Measurements from ENCODE around the gene XKR3. TPM values are rescaled to one million over a fixed set of nuclear protein-coding genes. Genes with fewer than 3 reads are reported as not detected.
A peak's percentile ranks its signal among the peaks of the same experiment; 100 is the strongest.
"Not testable (repeated sequence)": the region's sequence is repeated elsewhere in the genome, so short reads cannot be mapped to it uniquely, and the experiment has no call there.

The XKR3 gene
- total RNA-seq, 1 experiment from 2014 or later, result not detected

DNA sequence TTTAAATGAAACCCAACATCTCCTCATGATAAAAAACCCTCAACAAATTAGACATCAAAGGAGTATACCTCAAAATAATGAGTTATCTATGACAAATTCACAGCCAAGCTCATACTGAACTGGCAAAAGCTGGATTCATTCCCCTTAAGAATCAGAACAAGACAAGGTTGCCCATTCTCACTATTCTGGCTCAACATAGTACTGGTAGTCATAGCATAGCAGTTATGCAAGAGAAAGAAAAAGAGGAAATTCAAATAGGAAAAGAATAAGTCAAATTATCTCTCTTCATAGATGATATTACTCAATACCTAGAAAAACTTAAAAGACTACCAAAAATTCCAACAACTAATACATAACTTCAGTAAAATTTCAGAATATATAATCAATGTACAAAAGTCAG lies 29.4 kb upstream of the XKR3 start:
- H4K5ac ChIP-seq (ENCODE audit: insufficient read length, low read depth, low read length), result no peak overlapping the region
- no peak overlapping the region for H3K23ac ChIP-seq (ENCODE audit: insufficient read length, low read depth, low read length)
- Mint-ChIP-seq H3K9me3 (peaks cover 79 to 90% of the 10 kb centered on the region in 2 experiments), H3K4me1 (peaks cover 0 to 12% of the 10 kb centered on the region in 2 experiments; a peak in 2 of 4 replicates), H3K36me3 (ENCODE audit: insufficient read depth in 1 of 3, low read depth in 3 of 3) (no peaks in the 10 kb centered on the region), H3K27ac (no peak overlapping the region), H3K4me3 (no peak overlapping the region), H3K27me3 (ENCODE audit: low read depth) (peaks cover 8% of the 10 kb centered on the region)
- no peak overlapping the region for H2BK120ac ChIP-seq (ENCODE audit: low read depth, low read length, poor library complexity, severe bottlenecking)
- no peaks in the 10 kb centered on the region; the same call in 1 of the 2 replicates for H3K4me1 ChIP-seq (ENCODE audit: insufficient read depth, low read length)
- H3K9me3 ChIP-seq (ENCODE audit: control insufficient read depth, low read depth, low read length), result no peaks in the 10 kb centered on the region
- no peak overlapping the region for H2BK15ac ChIP-seq (ENCODE audit: low read depth, low read length)
- H3K79me1 ChIP-seq (ENCODE audit: insufficient read depth, low read depth, low read length, poor library complexity, severe bottlenecking), result no peaks in the 10 kb centered on the region
- H2AFZ ChIP-seq (ENCODE audit: low read length), result no peak overlapping the region
- TF ChIP-seq, protein P1, sequence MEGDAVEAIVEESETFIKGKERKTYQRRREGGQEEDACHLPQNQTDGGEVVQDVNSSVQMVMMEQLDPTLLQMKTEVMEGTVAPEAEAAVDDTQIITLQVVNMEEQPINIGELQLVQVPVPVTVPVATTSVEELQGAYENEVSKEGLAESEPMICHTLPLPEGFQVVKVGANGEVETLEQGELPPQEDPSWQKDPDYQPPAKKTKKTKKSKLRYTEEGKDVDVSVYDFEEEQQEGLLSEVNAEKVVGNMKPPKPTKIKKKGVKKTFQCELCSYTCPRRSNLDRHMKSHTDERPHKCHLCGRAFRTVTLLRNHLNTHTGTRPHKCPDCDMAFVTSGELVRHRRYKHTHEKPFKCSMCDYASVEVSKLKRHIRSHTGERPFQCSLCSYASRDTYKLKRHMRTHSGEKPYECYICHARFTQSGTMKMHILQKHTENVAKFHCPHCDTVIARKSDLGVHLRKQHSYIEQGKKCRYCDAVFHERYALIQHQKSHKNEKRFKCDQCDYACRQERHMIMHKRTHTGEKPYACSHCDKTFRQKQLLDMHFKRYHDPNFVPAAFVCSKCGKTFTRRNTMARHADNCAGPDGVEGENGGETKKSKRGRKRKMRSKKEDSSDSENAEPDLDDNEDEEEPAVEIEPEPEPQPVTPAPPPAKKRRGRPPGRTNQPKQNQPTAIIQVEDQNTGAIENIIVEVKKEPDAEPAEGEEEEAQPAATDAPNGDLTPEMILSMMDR (conservative IDR thresholded peaks at IDR 0.05), result no peak
- H4K20me1 ChIP-seq (ENCODE audit: control insufficient read depth, insufficient read depth, insufficient read length), result no peaks in the 10 kb centered on the region
- H3K23me2 ChIP-seq (ENCODE audit: insufficient read length, low read depth, low read length, poor library complexity, severe bottlenecking), result no peaks in the 10 kb centered on the region
- no peak overlapping the region for H3K56ac ChIP-seq (ENCODE audit: insufficient read length, low read depth, low read length)
- no peak overlapping the region for H2BK20ac ChIP-seq (ENCODE audit: low read depth, low read length, poor library complexity, severe bottlenecking)
- H2BK12ac ChIP-seq (ENCODE audit: insufficient read length, low read depth, low read length), result no peak overlapping the region
- no peak overlapping the region for H3K9ac ChIP-seq (ENCODE audit: extremely low read depth, insufficient read length, low read length)
- no peak overlapping the region for H4K8ac ChIP-seq (replicated peaks; ENCODE audit: insufficient read length, low read depth, low read length)
- H3K79me2 ChIP-seq (ENCODE audit: insufficient read depth, low read length), result no peaks in the 10 kb centered on the region
- H3K27ac ChIP-seq (ENCODE audit: insufficient read length, low read depth, low read length), result no peak overlapping the region
- H4K91ac ChIP-seq (ENCODE audit: insufficient read length, low read depth, low read length), result no peak overlapping the region
- H3K18ac ChIP-seq (ENCODE audit: insufficient read length, low read depth, low read length), result no peak overlapping the region
- no peak overlapping the region for H3K14ac ChIP-seq (ENCODE audit: insufficient read depth, low read length)
- no peak overlapping the region for H2AK5ac ChIP-seq (ENCODE audit: insufficient read length, low read length)
- no peak overlapping the region for H2BK5ac ChIP-seq (ENCODE audit: insufficient read length, low read length)
- H3K27me3 ChIP-seq (ENCODE audit: insufficient read depth, low read length), result no peaks in the 10 kb centered on the region
- no peak overlapping the region for H3K4ac ChIP-seq (ENCODE audit: low read depth, low read length)
- H3T11ph ChIP-seq (ENCODE audit: low read length), result no peak overlapping the region
- no peak overlapping the region for H3K4me2 ChIP-seq (ENCODE audit: insufficient read depth, insufficient read length, low read length)
- no peak for DNase-seq

DNA sequence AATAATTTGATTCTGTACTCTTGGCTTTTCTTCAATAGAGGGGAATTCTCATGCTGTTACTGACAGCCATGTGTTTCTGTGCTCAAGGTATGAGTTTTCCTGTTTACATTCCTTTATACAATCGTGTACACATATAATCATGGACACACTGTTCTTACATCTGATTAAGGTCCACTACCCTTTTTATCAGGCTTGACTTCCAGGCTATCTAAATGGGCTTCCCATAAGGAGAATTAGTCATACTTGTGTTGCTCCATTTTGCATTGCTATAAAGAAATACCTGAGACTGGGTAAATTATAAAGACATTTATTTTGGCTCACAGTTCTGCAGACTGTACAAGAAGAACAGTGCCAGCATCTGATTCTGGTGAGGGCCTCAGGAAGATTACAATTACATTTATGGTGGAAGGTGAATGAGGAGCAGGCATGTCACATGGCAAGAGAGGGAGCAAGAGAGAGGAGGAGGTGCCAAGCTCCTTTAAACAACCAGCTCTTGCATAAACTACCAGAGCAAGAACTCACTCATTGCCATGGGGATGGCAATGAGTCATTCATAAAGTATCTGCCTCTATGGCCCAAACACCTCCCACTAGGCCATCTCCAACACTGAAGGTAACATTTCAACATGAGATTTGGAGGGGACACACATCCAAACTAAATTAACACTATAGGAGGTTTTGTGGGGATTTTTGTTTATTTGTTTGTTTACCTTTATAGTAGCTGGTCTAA lies 26.2 kb upstream of the XKR3 start:
- not testable (repeated sequence) for H3K9me3 ChIP-seq (ENCODE audit: control insufficient read depth, low read depth, low read length); H3K27ac Mint-ChIP-seq; H2AK5ac ChIP-seq (ENCODE audit: insufficient read length, low read length); H3T11ph ChIP-seq (ENCODE audit: low read length); H2BK12ac ChIP-seq (ENCODE audit: insufficient read length, low read depth, low read length); H3K36me3 Mint-ChIP-seq (ENCODE audit: insufficient read depth in 1 of 3, low read depth in 3 of 3); H3K14ac ChIP-seq (ENCODE audit: insufficient read depth, low read length); H3K27me3 Mint-ChIP-seq (ENCODE audit: low read depth); H3K27me3 ChIP-seq (ENCODE audit: insufficient read depth, low read length); H2BK20ac ChIP-seq (ENCODE audit: low read depth, low read length, poor library complexity, severe bottlenecking); H3K18ac ChIP-seq (ENCODE audit: insufficient read length, low read depth, low read length); H3K79me1 ChIP-seq (ENCODE audit: insufficient read depth, low read depth, low read length, poor library complexity, severe bottlenecking); H4K5ac ChIP-seq (ENCODE audit: insufficient read length, low read depth, low read length); H3K4me3 Mint-ChIP-seq; H2BK5ac ChIP-seq (ENCODE audit: insufficient read length, low read length); H2BK15ac ChIP-seq (ENCODE audit: low read depth, low read length); H3K23ac ChIP-seq (ENCODE audit: insufficient read length, low read depth, low read length); H3K56ac ChIP-seq (ENCODE audit: insufficient read length, low read depth, low read length); H3K9ac ChIP-seq (ENCODE audit: extremely low read depth, insufficient read length, low read length); H3K4me2 ChIP-seq (ENCODE audit: insufficient read depth, insufficient read length, low read length); H4K20me1 ChIP-seq (ENCODE audit: control insufficient read depth, insufficient read depth, insufficient read length); H3K4me1 ChIP-seq (ENCODE audit: insufficient read depth, low read length); H3K23me2 ChIP-seq (ENCODE audit: insufficient read length, low read depth, low read length, poor library complexity, severe bottlenecking); H3K27ac ChIP-seq (ENCODE audit: insufficient read length, low read depth, low read length); H4K91ac ChIP-seq (ENCODE audit: insufficient read length, low read depth, low read length); H3K4me1 Mint-ChIP-seq; H2BK120ac ChIP-seq (ENCODE audit: low read depth, low read length, poor library complexity, severe bottlenecking); H2AFZ ChIP-seq (ENCODE audit: low read length); H3K4ac ChIP-seq (ENCODE audit: low read depth, low read length); H4K8ac ChIP-seq (replicated peaks; ENCODE audit: insufficient read length, low read depth, low read length); H3K79me2 ChIP-seq (ENCODE audit: insufficient read depth, low read length)
- H3K9me3 Mint-ChIP-seq, result peaks cover 74 to 88% of the 10 kb centered on the region in 2 experiments
- WGBS (ENCODE audit: extremely low coverage, insufficient read length, low lambda C conversion rate), result no CpG with 5 or more reads among the region's 1 CpG
- peak; percentile 41 for DNase-seq

Measured in H9 (cell line).